ENCODE results near the gene SGTB. TPM values are rescaled to one million over a fixed set of nuclear protein-coding genes. Genes with fewer than 3 reads are reported as not detected.
A peak's percentile ranks its signal among the peaks of the same experiment; 100 is the strongest.

The SGTB gene
- total RNA-seq, 1 donor from 2014 or later: 10.2 TPM

DNA sequence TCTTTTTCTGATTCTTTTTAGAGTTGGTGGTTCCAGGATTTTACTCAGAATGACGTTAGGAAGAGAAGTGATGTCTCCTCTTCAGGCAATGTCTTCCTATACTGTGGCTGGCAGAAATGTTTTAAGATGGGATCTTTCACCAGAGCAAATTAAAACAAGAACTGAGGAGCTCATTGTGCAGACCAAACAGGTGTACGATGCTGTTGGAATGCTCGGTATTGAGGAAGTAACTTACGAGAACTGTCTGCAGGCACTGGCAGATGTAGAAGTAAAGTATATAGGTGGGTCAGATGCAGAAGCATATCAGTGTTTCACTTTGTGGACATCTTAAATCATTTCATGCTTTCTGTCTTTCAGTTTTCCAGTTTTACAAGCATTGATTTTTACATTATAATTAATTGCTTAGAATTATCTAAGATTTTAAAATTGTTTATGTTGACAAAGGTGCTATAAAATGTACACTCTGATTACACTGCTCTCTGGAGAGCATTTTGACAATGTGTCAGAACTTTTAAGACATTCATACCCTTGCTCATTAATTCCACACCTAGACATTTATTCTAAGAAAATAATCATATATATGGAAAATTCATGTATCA, 36.7 kb upstream of the SGTB start:
- Mint-ChIP-seq H3K27ac (peak overlapping the region; percentile 12), H3K9me3 (no peaks in the 10 kb centered on the region), H3K4me1 (ENCODE audit: unreplicated experiment) (no peaks in the 10 kb centered on the region), H3K36me3 (peaks cover 10% of the 10 kb centered on the region), H3K27me3 (no peaks in the 10 kb centered on the region), H3K4me3 (no peak overlapping the region)
- no peak for DNase-seq (ENCODE audit: extremely low spot score, unreplicated experiment)
- TF ChIP-seq, protein P1, sequence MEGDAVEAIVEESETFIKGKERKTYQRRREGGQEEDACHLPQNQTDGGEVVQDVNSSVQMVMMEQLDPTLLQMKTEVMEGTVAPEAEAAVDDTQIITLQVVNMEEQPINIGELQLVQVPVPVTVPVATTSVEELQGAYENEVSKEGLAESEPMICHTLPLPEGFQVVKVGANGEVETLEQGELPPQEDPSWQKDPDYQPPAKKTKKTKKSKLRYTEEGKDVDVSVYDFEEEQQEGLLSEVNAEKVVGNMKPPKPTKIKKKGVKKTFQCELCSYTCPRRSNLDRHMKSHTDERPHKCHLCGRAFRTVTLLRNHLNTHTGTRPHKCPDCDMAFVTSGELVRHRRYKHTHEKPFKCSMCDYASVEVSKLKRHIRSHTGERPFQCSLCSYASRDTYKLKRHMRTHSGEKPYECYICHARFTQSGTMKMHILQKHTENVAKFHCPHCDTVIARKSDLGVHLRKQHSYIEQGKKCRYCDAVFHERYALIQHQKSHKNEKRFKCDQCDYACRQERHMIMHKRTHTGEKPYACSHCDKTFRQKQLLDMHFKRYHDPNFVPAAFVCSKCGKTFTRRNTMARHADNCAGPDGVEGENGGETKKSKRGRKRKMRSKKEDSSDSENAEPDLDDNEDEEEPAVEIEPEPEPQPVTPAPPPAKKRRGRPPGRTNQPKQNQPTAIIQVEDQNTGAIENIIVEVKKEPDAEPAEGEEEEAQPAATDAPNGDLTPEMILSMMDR (conservative IDR thresholded peaks at IDR 0.05): no peak

- no peak for DNase-seq (ENCODE audit: extremely low spot score, unreplicated experiment)
- Mint-ChIP-seq H3K4me3 (no peak overlapping the region), H3K27me3 (no peaks in the 10 kb centered on the region), H3K36me3 (peaks cover 7% of the 10 kb centered on the region), H3K9me3 (no peaks in the 10 kb centered on the region), H3K27ac (no peak overlapping the region), H3K4me1 (ENCODE audit: unreplicated experiment) (peaks cover 6% of the 10 kb centered on the region)
- TF ChIP-seq, protein P1 (conservative IDR thresholded peaks at IDR 0.05): no peak
These were observed 31.3 kb upstream of the SGTB start for GRCh38 chr5:65753189-65753588.

- H3K36me3 Mint-ChIP-seq: peaks cover 7% of the 10 kb centered on the region
- TF ChIP-seq, protein P1 (conservative IDR thresholded peaks at IDR 0.05): no peak
- peaks cover 6% of the 10 kb centered on the region for H3K4me1 Mint-ChIP-seq (ENCODE audit: unreplicated experiment)
- no peaks in the 10 kb centered on the region for H3K9me3 Mint-ChIP-seq
- no peak overlapping the region for H3K27ac Mint-ChIP-seq
- H3K4me3 Mint-ChIP-seq: no peak overlapping the region
- DNase-seq (ENCODE audit: extremely low spot score, unreplicated experiment): no peak
- H3K27me3 Mint-ChIP-seq: no peaks in the 10 kb centered on the region
These were observed 29.0 kb upstream of the SGTB start for GRCh38 chr5:65750938-65751337.

DNA sequence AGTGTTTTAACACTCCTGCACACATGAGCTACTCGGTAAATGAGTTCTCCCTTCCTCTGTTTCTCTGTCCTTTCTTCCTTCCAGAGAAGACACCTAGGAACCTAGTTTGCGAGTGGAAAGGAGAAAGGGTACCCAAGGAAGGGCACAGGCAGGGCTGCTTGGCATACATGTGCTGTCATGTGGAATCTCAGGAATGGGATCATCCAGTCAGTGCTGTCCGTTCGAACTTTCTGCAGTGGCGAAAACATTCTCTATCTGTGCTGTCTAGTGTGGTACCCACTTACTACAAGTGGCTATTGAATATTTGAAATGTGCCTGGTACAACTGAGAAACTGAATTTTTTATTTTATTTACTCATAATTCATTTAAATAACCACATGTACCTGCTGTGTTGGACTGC, 28.0 kb upstream of the SGTB start:
- H3K4me3 Mint-ChIP-seq: no peak overlapping the region
- H3K27me3 Mint-ChIP-seq: no peaks in the 10 kb centered on the region
- TF ChIP-seq, protein P1 (conservative IDR thresholded peaks at IDR 0.05): no peak
- no peak for DNase-seq (ENCODE audit: extremely low spot score, unreplicated experiment)
- H3K4me1 Mint-ChIP-seq (ENCODE audit: unreplicated experiment): peaks cover 6% of the 10 kb centered on the region
- no peaks in the 10 kb centered on the region for H3K9me3 Mint-ChIP-seq
- H3K27ac Mint-ChIP-seq: no peak overlapping the region
- H3K36me3 Mint-ChIP-seq: peaks cover 7% of the 10 kb centered on the region

GRCh38 chr5:65749221-65749844, 27.4 kb upstream of the SGTB start:
- Mint-ChIP-seq H3K4me1 (ENCODE audit: unreplicated experiment) (peaks cover 6% of the 10 kb centered on the region), H3K36me3 (peaks cover 7% of the 10 kb centered on the region), H3K27ac (no peak overlapping the region), H3K9me3 (no peaks in the 10 kb centered on the region), H3K27me3 (no peaks in the 10 kb centered on the region), H3K4me3 (no peak overlapping the region)
- DNase-seq (ENCODE audit: extremely low spot score, unreplicated experiment): no peak
- TF ChIP-seq, protein P1 (conservative IDR thresholded peaks at IDR 0.05): no peak
